ENCODE results near the gene FBXO28. TPM values are rescaled to one million over a fixed set of nuclear protein-coding genes. Genes with fewer than 3 reads are reported as not detected.

FBXO28 gene
- total RNA-seq, 1 experiment from 2014 or later = 37.0 TPM

- TF ChIP-seq ZBTB33 (IDR thresholded peaks at IDR 0.05; ENCODE audit: extremely low read depth, insufficient replicate concordance, low read length) = no peak
- TF ChIP-seq TCF7L2 (IDR thresholded peaks at IDR 0.05; ENCODE audit: borderline replicate concordance, extremely low read depth, insufficient read depth, insufficient read length) = no peak
- no peak for TF ChIP-seq ATF3 (IDR thresholded peaks at IDR 0.05)
- no peak for TF ChIP-seq CBX3 (IDR thresholded peaks at IDR 0.05; ENCODE audit: low read depth)
- TF ChIP-seq ELF1 (IDR thresholded peaks at IDR 0.05; ENCODE audit: borderline replicate concordance, low read depth) = no peak
Measured at GRCh38 chr1:224159541-224159940, 45.6 kb downstream of the FBXO28 start (continued).

GRCh38 chr1:224160171-224160682 lies 46.3 kb downstream of the FBXO28 start:
- no peaks in the 10 kb centered on the region for H3K4me1 ChIP-seq (ENCODE audit: control insufficient read depth in 1 of 2, insufficient read depth in 2 of 2, low read length in 2 of 2)
- H3K36me3 ChIP-seq (ENCODE audit: control insufficient read depth in 1 of 2, insufficient read depth in 2 of 2, low read length in 2 of 2) = peaks cover 21 to 26% of the 10 kb centered on the region in 2 experiments; a peak in 3 of 4 replicates
- H3K9me3 ChIP-seq (ENCODE audit: control insufficient read depth in 1 of 2, insufficient read depth in 1 of 2, low read depth in 1 of 2, low read length in 2 of 2) = no peaks in the 10 kb centered on the region
- no peak overlapping the region for H3K9ac ChIP-seq (ENCODE audit: low read length)
- no peaks in the 10 kb centered on the region for H4K20me1 ChIP-seq (ENCODE audit: insufficient read depth)
- TF ChIP-seq CTCF (IDR thresholded peaks at IDR 0.05 in 2 of 3, conservative IDR thresholded peaks at IDR 0.05 in 1 of 3; ENCODE audit: borderline replicate concordance in 1 of 3, insufficient read depth in 1 of 3, low read depth in 2 of 3, low read length in 2 of 3) (no peak), MAX (IDR thresholded peaks at IDR 0.05) (no peak), REST (IDR thresholded peaks at IDR 0.05; ENCODE audit: low read depth) (no peak), ATF3 (IDR thresholded peaks at IDR 0.05) (no peak), POLR2A (IDR thresholded peaks at IDR 0.05; ENCODE audit: borderline replicate concordance, extremely low read depth, insufficient read depth, insufficient read length) (no peak), EGR1 (IDR thresholded peaks at IDR 0.05; ENCODE audit: low read depth) (no peak)
- POLR2A ChIA-PET = no interaction called here
- DNase-seq (ENCODE audit: low read depth, low spot score) (no peak), ATAC-seq (no peak)
- no peaks in the 10 kb centered on the region for H3K9me2 ChIP-seq (ENCODE audit: insufficient read depth)
- H2AFZ ChIP-seq (ENCODE audit: low read depth, low read length, poor library complexity, severe bottlenecking) = no peak overlapping the region
- H3K27ac ChIP-seq (ENCODE audit: low read depth, low read length) = no peak overlapping the region
- no TSS peak for BruUV-seq (replicated peaks)
- H3K4me2 ChIP-seq (ENCODE audit: low read length) = no peak overlapping the region
- CTCF ChIA-PET = no interaction called here
- no peak overlapping the region for H3K4me3 ChIP-seq (replicated peaks in 1 of 2; ENCODE audit: low read depth in 1 of 2, low read length in 2 of 2)
- H3K27me3 ChIP-seq (ENCODE audit: insufficient read depth, low read length) = no peaks in the 10 kb centered on the region
- intact Hi-C loops (cut with micrococcal nuclease) = no loop called here
- H3K79me2 ChIP-seq (ENCODE audit: insufficient read depth, low read length) = no peaks in the 10 kb centered on the region
- RAD21 ChIA-PET (ENCODE audit: low non-redundant PET in 1 of 2, low total read pairs in 2 of 2, uncharacterized antibody in 2 of 2, unreplicated experiment in 2 of 2) = no interaction called here

Data from HCT116 (cell line).